Body of pancreas (tissue), 4 donors: ENCODE results near the gene LIPE. TPM values are rescaled to one million over a fixed set of nuclear protein-coding genes. Genes with fewer than 3 reads are reported as not detected.

Experiments used
- ATAC-seq: fragments of 150-250 bp; one replicate; pipeline ENCODE4 v1.9.1; 2016
- DNase-seq, 4 donors: peaks; one replicate each; pipeline ENCODE4 v3.0.0-alpha.2; 2019
- H3K27ac ChIP-seq, 4 donors: fragments of 200-600 bp; sonication (generic); 1 replicate in 3 of 4; 2 replicates in 1 of 4; pipeline versions ENCODE4 v1.5.1 to v1.6.1; 2016 to 2019; ENCODE audit warnings: mild to moderate bottlenecking in 1 of 4, mixed read lengths in 1 of 4, moderate library complexity in 1 of 4
- H3K27me3 ChIP-seq, 2 donors: fragments of 200-600 bp; sonication (generic); one replicate each; pipeline ENCODE4 v1.6.0; 2016; ENCODE audit warnings: mild to moderate bottlenecking in 1 of 2
- H3K36me3 ChIP-seq, 2 donors: fragments of 200-600 bp; sonication (generic); replicated peaks in 1 of 2; 2 replicates each; pipeline ENCODE4 v1.5.1; 2016; ENCODE audit warnings: low read depth in 2 of 2; ENCODE audit not compliant: insufficient read depth in 1 of 2
- H3K4me1 ChIP-seq: fragments of 200-600 bp; sonication (generic); one replicate; pipeline ENCODE4 v1.6.0; 2016
- H3K4me3 ChIP-seq, 2 donors: fragments of 200-600 bp; sonication (generic); 1 replicate in 1 of 2; 2 replicates in 1 of 2; pipeline ENCODE4 v1.5.1; 2016 to 2019
- H3K9me3 ChIP-seq, 3 donors: fragments of 200-600 bp; sonication (generic); 1 replicate in 2 of 3; 2 replicates in 1 of 3; pipeline ENCODE4 v1.5.1; 2016
- POLR2A ChIP-seq, 3 donors: fragments of 450-650 bp; IDR thresholded peaks; one replicate each; pipeline ENCODE4 v1.6.1; 2016; ENCODE audit warnings: antibody characterized with exemption in 3 of 3, mild to moderate bottlenecking in 2 of 3
- WGBS, 2 donors: methylation state at CpG; one replicate each; pipeline ENCODE4 v1.1.5; 2017; 5-methylcytosine and 5-hydroxymethylcytosine counted together
- intact Hi-C: fragments of 100-400 bp; cut with DNase I; formaldehyde crosslinking; loops from one replicate; pipeline ENCODE4 v1.15.1; 2023
- total RNA-seq, 2 donors: library from RNA; depleted of rRNA; stranded (reverse); fragments of >200 nt; gene quantifications; one replicate each; pipeline ENCODE4 v1.1.0, GENCODE V29; 2016
- TF ChIP-seq, protein P1 (sequence below), 7 experiments: fragments of 450-650 bp in 4 of 7; fragments of 200-600 bp in 3 of 7; sonication (generic) in 3 of 7; IDR thresholded peaks; one replicate each; pipeline ENCODE4 v1.5.1; 2016 to 2019; ENCODE audit warnings: antibody characterized with exemption in 7 of 7

LIPE gene
- total RNA-seq, 2 donors from 2014 or later: 8.3 to 357 TPM

DNA sequence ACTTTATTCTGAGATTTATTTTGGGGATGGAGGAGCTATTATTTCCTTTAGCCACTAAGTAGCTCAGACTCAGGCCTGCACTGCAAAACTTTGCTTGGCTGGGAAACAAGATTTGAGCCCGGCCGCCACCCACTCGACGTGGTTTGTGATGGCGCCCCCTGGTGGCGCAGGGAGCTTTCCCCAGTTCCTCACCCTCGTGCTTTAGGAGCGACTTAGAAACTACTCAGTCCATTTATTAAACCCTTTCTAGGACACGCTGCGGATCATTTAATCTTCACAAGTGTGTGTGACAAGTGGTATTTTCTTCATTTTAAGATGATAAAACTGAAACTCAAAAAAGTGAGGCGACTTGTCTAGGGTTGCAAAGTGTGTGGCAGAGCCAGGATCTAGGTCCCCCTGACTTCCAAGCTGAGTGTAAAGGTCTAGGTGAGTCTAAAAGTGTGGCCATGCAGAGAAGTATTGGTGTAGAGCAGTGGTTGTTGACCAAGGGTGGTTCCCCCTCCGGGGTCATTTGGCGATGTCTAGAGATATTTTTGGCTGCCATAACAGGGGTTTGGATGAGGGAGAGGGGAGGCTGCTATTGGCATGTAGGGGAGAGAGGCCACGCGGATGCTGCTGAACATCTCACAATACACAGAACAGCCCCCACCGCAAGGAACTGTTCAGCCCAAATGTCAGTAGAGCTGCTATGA is 13.3 kb upstream of the LIPE start:
- peak overlapping the region in 1 of 4 donors; percentile 18 for H3K27ac ChIP-seq

DNA sequence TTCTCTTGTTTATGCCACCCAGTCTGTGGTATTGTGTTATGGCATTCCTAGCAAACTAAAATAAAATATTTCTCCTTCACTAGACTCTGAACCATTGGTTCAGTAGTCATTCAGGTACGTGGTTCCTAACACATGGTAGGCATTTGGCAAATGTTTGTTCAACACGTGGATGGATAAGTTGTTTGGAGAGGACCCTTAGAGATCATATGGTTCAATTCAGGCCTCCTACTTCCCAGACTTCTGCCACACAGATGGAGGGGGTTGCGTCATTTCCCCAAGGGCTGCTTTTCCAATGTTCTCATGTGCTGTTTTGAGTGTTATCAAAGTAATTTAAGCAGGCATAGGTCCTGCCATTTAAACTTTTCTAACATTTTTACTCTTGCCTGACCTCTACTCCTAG is 8.8 kb upstream of the LIPE start:
- Histone ChIP-seq H3K27me3 (no peaks in the 10 kb centered on the region), H3K36me3 (no peaks in the 10 kb centered on the region), H3K4me1 (peaks cover 27% of the 10 kb centered on the region), H3K4me3 (no peak overlapping the region), H3K27ac (no peak overlapping the region), H3K9me3 (no peaks in the 10 kb centered on the region)
- intact Hi-C loops: no loop called here
- ATAC-seq: no peak
- WGBS, 2 donors: 63 to 67% methylated on average over 3 of the region's 3 CpGs
- TF ChIP-seq, protein P1, sequence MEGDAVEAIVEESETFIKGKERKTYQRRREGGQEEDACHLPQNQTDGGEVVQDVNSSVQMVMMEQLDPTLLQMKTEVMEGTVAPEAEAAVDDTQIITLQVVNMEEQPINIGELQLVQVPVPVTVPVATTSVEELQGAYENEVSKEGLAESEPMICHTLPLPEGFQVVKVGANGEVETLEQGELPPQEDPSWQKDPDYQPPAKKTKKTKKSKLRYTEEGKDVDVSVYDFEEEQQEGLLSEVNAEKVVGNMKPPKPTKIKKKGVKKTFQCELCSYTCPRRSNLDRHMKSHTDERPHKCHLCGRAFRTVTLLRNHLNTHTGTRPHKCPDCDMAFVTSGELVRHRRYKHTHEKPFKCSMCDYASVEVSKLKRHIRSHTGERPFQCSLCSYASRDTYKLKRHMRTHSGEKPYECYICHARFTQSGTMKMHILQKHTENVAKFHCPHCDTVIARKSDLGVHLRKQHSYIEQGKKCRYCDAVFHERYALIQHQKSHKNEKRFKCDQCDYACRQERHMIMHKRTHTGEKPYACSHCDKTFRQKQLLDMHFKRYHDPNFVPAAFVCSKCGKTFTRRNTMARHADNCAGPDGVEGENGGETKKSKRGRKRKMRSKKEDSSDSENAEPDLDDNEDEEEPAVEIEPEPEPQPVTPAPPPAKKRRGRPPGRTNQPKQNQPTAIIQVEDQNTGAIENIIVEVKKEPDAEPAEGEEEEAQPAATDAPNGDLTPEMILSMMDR (IDR thresholded peaks at IDR 0.05): no peak
- TF ChIP-seq POLR2A (IDR thresholded peaks at IDR 0.05): no peak
- no peak for DNase-seq

More for the DNA sequence above, 13.3 kb upstream of the LIPE start:
- H3K4me1 ChIP-seq: peaks cover 52% of the 10 kb centered on the region
- H3K27me3 ChIP-seq: no peaks in the 10 kb centered on the region
- no peaks in the 10 kb centered on the region for H3K36me3 ChIP-seq
- 26 to 34% methylated on average over 14 to 16 of the region's 16 CpGs for WGBS, 2 donors
- no peak overlapping the region for H3K4me3 ChIP-seq
- DNase-seq (peak; percentile 79 to 86 (median 83)), ATAC-seq (peak; percentile 63)
- intact Hi-C loops: no loop called here
- no peak for TF ChIP-seq POLR2A (IDR thresholded peaks at IDR 0.05)
- TF ChIP-seq, protein P1 (IDR thresholded peaks at IDR 0.05): peak; percentile 74 to 97 (median 78)
- H3K9me3 ChIP-seq: no peaks in the 10 kb centered on the region

DNA sequence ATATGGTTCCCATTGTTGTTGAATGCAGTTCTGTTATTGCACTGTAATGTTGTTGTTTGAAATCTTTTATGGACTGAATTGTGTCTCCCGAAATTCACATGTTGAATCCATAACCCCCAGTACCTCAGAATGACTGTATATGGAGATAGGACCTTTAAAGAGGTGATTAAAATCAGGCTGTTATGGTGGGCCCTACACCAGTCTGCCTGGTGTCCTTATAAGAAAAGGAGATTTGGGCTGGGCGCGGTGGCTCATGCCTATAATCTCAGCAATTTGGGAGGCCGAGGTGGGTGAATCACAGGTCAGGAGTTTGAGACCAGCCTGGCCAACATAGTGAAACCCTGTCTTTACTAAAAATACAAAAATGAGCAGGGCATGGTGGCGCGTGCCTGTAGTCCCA is 8.1 kb upstream of the LIPE start:
- 90 to 98% methylated on average over 6 of the region's 6 CpGs for WGBS, 2 donors
- Histone ChIP-seq H3K4me3 (no peak overlapping the region), H3K27me3 (no peaks in the 10 kb centered on the region), H3K9me3 (no peaks in the 10 kb centered on the region), H3K36me3 (no peaks in the 10 kb centered on the region), H3K4me1 (peaks cover 20% of the 10 kb centered on the region), H3K27ac (no peak overlapping the region)
- TF ChIP-seq POLR2A (IDR thresholded peaks at IDR 0.05): no peak
- TF ChIP-seq, protein P1 (IDR thresholded peaks at IDR 0.05): no peak
- no peak for DNase-seq
- no peak for ATAC-seq
- intact Hi-C loops: no loop called here

DNA sequence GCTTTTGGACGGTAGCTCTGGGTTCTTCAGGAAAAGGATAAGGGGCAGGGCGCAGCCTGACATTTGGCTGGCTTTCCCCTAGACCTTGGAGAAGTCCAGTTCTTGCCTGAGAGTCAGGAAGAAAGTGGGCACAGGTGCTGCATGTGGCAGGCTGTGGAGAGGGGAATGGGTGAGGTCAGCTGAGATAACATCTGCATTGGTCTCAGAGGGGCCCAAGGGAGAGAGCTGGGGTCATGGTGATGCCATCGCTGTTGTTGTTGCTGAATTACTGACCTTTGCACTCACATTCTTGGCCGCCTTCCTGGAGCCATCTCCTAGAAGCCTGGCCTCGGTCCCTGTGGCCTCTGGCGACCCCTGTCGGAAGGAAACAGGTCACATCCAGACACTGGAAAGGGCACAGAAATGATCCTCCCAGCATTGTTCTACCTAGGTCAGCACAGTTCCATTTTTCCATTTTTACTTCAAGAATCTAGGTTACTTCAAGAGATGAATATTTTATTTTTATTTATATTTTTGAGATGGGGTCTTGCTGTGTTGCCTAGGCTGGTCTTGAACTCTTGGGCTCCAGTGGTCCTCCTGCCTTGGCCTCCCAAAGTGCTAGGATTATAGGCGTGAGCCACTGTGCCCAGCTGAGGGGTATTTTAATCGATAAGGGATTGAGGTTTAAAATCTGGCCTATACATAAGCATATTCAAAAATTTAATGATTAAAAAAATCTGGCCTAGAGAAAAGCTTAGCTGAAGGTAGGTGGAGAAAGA is 6.5 kb upstream of the LIPE start:
- H3K9me3 ChIP-seq: no peaks in the 10 kb centered on the region
- H3K27ac ChIP-seq: peak overlapping the region; percentile 7 to 78 (median 44)
- peak; percentile 90 to 95 (median 92) for DNase-seq
- intact Hi-C loops: no loop called here
- peaks cover 16% of the 10 kb centered on the region for H3K4me1 ChIP-seq
- H3K36me3 ChIP-seq: no peaks in the 10 kb centered on the region
- H3K4me3 ChIP-seq: no peak overlapping the region
- peak; percentile 91 for ATAC-seq
- no peaks in the 10 kb centered on the region for H3K27me3 ChIP-seq
- TF ChIP-seq POLR2A (IDR thresholded peaks at IDR 0.05): no peak
- TF ChIP-seq, protein P1 (IDR thresholded peaks at IDR 0.05): peak; percentile 57 to 83 (median 79)
- 21 to 22% methylated on average over 9 of the region's 9 CpGs for WGBS, 2 donors
